ENCODE data around the gene MINK1. TPM values are rescaled to one million over a fixed set of nuclear protein-coding genes. Genes with fewer than 3 reads are reported as not detected.

The MINK1 gene
- total and polyA plus RNA-seq, 7 donors, result 8.9 to 23.8 (median 19.2) TPM

- TF ChIP-seq CTCF (IDR thresholded peaks at IDR 0.05), result no peak
- Histone ChIP-seq H3K4me1 (peaks cover 45% of the 10 kb centered on the region), H3K27me3 (ENCODE audit: insufficient read depth in 3 of 3, low read length in 2 of 3) (no peaks in the 10 kb centered on the region), H3K4me3 (no peak overlapping the region), H3K36me3 (ENCODE audit: insufficient read depth in 1 of 2, low read depth in 1 of 2) (peaks cover 0 to 57% of the 10 kb centered on the region in 2 donors), H3K9me3 (no peaks in the 10 kb centered on the region), H3K27ac (peak overlapping the region; percentile 41)
- no peak for ATAC-seq
- WGBS, 3 donors, result 65 to 69% (median 66%) methylated on average over 13 of the region's 13 CpGs
- intact Hi-C loops (cut with DNase I), result loop anchor here (5.0 kb wide), 3 partner anchors 36 to 54 kb away; partner anchors contain the start of genes CAMTA2 (in 1 of the 2), INCA1 (in 1 of the 2) and KIF1C (in 1 of the 2)
- no peak for DNase-seq
Measured at GRCh38 chr17:4942760-4943508, 109.8 kb downstream of the MINK1 start.

DNA sequence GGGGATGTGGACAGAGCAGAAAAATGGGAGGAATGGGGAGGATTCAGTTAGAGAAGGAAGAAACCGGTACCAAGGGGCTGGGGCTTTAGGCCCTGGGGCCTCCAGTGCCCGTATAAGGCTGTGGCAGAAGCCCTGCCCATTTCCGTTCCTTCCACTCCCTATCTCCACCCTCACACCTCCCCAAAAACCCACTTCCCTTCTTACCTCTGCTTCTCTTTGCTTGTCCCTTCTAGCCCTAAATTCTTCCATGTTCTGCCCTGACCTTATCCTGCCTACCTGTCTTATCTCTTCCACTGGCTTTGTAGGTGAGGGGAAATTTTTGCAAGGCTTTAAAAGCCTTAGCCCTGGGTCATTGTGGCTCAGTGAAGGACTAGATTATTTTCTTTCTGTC is 111.0 kb downstream of the MINK1 start:
- Histone ChIP-seq H3K9me3 (no peaks in the 10 kb centered on the region), H3K4me3 (no peak overlapping the region), H3K4me1 (peaks cover 33% of the 10 kb centered on the region), H3K27me3 (ENCODE audit: insufficient read depth in 3 of 3, low read length in 2 of 3) (no peaks in the 10 kb centered on the region), H3K36me3 (ENCODE audit: insufficient read depth in 1 of 2, low read depth in 1 of 2) (peaks cover 0 to 51% of the 10 kb centered on the region in 2 donors), H3K27ac (peak overlapping the region; percentile 96)
- intact Hi-C loops (cut with DNase I), result loop anchor here (5.0 kb wide), 3 partner anchors 37 to 53 kb away; partner anchors contain the start of genes CAMTA2 (in 1 of the 2), INCA1 (in 1 of the 2) and KIF1C (in 1 of the 2)
- DNase-seq, result peak in 1 of 2 donors; percentile 39
- 45 to 61% (median 50%) methylated on average over 2 to 3 of the region's 3 CpGs for WGBS, 3 donors
- no peak for ATAC-seq
- TF ChIP-seq CTCF (IDR thresholded peaks at IDR 0.05), result no peak

DNA sequence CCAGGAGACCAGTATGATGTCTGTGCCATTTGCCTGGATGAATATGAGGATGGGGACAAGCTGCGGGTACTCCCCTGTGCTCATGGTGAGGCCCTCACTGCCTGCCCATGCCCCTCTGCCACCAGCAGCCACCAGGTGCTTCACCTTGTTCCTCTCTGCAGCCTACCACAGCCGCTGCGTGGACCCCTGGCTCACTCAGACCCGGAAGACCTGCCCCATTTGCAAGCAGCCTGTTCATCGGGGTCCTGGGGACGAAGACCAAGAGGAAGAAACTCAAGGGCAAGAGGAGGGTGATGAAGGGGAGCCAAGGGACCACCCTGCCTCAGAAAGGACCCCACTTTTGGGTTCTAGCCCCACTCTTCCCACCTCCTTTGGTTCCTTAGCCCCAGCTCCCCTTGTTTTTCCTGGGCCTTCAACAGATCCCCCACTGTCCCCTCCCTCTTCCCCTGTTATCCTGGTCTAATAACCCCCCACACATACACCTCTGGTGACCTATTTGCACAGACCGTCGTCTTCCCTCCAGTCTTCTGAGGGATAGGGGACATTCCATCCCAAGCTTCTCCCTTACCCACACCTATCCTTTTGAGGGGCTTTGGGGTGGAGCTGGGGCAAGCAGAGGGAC is 111.5 kb downstream of the MINK1 start:
- Histone ChIP-seq H3K27me3 (ENCODE audit: insufficient read depth in 3 of 3, low read length in 2 of 3) (no peaks in the 10 kb centered on the region), H3K9me3 (no peaks in the 10 kb centered on the region), H3K27ac (peak overlapping the region; percentile 96), H3K4me3 (peak overlapping the region; percentile 97), H3K36me3 (ENCODE audit: insufficient read depth in 1 of 2, low read depth in 1 of 2) (peaks cover 0 to 51% of the 10 kb centered on the region in 2 donors), H3K4me1 (peaks cover 33% of the 10 kb centered on the region)
- ATAC-seq (no peak), DNase-seq (peak in 1 of 2 donors; percentile 48)
- intact Hi-C loops (cut with DNase I), result loop anchor here (5.0 kb wide), 3 partner anchors 37 to 53 kb away; partner anchors contain the start of genes CAMTA2 (in 1 of the 2), INCA1 (in 1 of the 2) and KIF1C (in 1 of the 2)
- 60 to 61% (median 61%) methylated on average over 8 of the region's 8 CpGs for WGBS, 3 donors
- no peak for TF ChIP-seq CTCF (IDR thresholded peaks at IDR 0.05)

GRCh38 chr17:4945176-4945943 is 112.2 kb downstream of the MINK1 start:
- peaks cover 36% of the 10 kb centered on the region for H3K4me1 ChIP-seq
- peaks cover 0 to 51% of the 10 kb centered on the region in 2 donors for H3K36me3 ChIP-seq (ENCODE audit: insufficient read depth in 1 of 2, low read depth in 1 of 2)
- H3K4me3 ChIP-seq, result peak overlapping the region; percentile 97
- no peak for TF ChIP-seq CTCF (IDR thresholded peaks at IDR 0.05)
- H3K9me3 ChIP-seq, result no peaks in the 10 kb centered on the region
- no peaks in the 10 kb centered on the region for H3K27me3 ChIP-seq (ENCODE audit: insufficient read depth in 3 of 3, low read length in 2 of 3)
- intact Hi-C loops (cut with DNase I), result no loop called here
- H3K27ac ChIP-seq, result peak overlapping the region; percentile 96
- ATAC-seq (peak; percentile 48 to 62 (median 58)), DNase-seq (peak; percentile 86 to 90)
- WGBS, 3 donors, result 23 to 35% (median 23%) methylated on average over 7 of the region's 7 CpGs

All from psoas muscle (tissue), 8 donors.